HCT116 (cell line): ENCODE results near the gene UGT1A7. TPM values are rescaled to one million over a fixed set of nuclear protein-coding genes. Genes with fewer than 3 reads are reported as not detected.

Experiments used
- ATAC-seq: fragments of 200-7000 bp; cut with Tn5 transposase; 2 replicates; pipeline ENCODE4 v1.9.1; 2020; ENCODE audit warnings: mild to moderate bottlenecking, moderate library complexity
- BruUV-seq: library from RNA; stranded (reverse); fragments of 400-500 nt; replicated peaks from 2 replicates; lab custom pipeline; 2021; lab: Mats Ljungman, UMichigan
- CTCF ChIA-PET: fragments of 300-600 bp; sonication (Branson Sonifier 250); formaldehyde crosslinking; loops from one replicate; lab custom pipeline; 2021; ENCODE audit warnings: antibody characterized with exemption; lab: Charles Lee
- POLR2A ChIA-PET: fragments of 300-600, 350-600 bp; sonication (Branson Sonifier 250); formaldehyde crosslinking; loops from one replicate; lab custom pipeline; 2021; ENCODE audit warnings: antibody characterized with exemption; lab: Charles Lee
- RAD21 ChIA-PET, 2 experiments: fragments of 300-600 bp; sonication (Branson Sonifier 250); formaldehyde crosslinking; loops; one replicate each; lab custom pipeline; 2023; ENCODE audit warnings: low total read pairs in 2 of 2; ENCODE audit not compliant: uncharacterized antibody in 2 of 2, unreplicated experiment in 2 of 2, low non-redundant PET in 1 of 2; lab: Charles Lee
- DNase-seq: peaks from one replicate; pipeline ENCODE4 v3.0.0-alpha.2; 2010; ENCODE audit warnings: low read depth, low spot score
- H2AFZ ChIP-seq: fragments of 200-600 bp; shearing (Covaris generic), sonication (generic); 2 replicates; pipeline ENCODE4 v1.6.1; 2017; ENCODE audit warnings: low read depth, mixed run types, mixed read lengths, antibody characterized with exemption, low read length; ENCODE audit not compliant: poor library complexity, severe bottlenecking
- H3K27ac ChIP-seq: 2 replicates; pipeline ENCODE4 v1.5.1; 2012; ENCODE audit warnings: low read depth, low read length
- H3K27me3 ChIP-seq: fragments of 200-600 bp; sonication (generic); 2 replicates; pipeline ENCODE4 v1.6.1; 2016; ENCODE audit warnings: mixed run types, low read length, mixed read lengths; ENCODE audit not compliant: insufficient read depth
- H3K36me3 ChIP-seq, 2 experiments: fragments of 200-500 bp in 1 of 2; fragments of 200-600 bp in 1 of 2; sonication (Bioruptor generic) in 1 of 2; sonication (generic) in 1 of 2; 2 replicates each; pipeline versions ENCODE4 v1.5.1 to v1.6.1; 2014 to 2016; ENCODE audit warnings: low read length in 2 of 2, inconsistent platforms in 1 of 2, mixed read lengths in 1 of 2, mixed run types in 1 of 2; ENCODE audit not compliant: insufficient read depth in 2 of 2, control insufficient read depth in 1 of 2
- H3K4me1 ChIP-seq, 2 experiments: fragments of 200-600 bp in 1 of 2; sonication (generic) in 1 of 2; 2 replicates each; pipeline versions ENCODE4 v1.5.1 to v1.6.1; 2012 to 2017; ENCODE audit warnings: low read length in 2 of 2, inconsistent platforms in 1 of 2, mild to moderate bottlenecking in 1 of 2, mixed read lengths in 1 of 2, mixed run types in 1 of 2, moderate library complexity in 1 of 2; ENCODE audit not compliant: insufficient read depth in 2 of 2, control insufficient read depth in 1 of 2
- H3K4me2 ChIP-seq: fragments of 200-600 bp; sonication (generic); 2 replicates; pipeline ENCODE4 v1.6.1; 2017; ENCODE audit warnings: mixed run types, low read length, mixed read lengths
- H3K4me3 ChIP-seq, 2 experiments: fragments of 200-600 bp in 1 of 2; sonication (generic) in 1 of 2; replicated peaks in 1 of 2; 2 replicates each; pipeline ENCODE4 v1.5.1; 2011 to 2016; ENCODE audit warnings: low read length in 2 of 2, control low read depth in 1 of 2, low read depth in 1 of 2, mild to moderate bottlenecking in 1 of 2, mixed read lengths in 1 of 2, mixed run types in 1 of 2
- H3K79me2 ChIP-seq: fragments of 200-600 bp; sonication (generic); 2 replicates; pipeline ENCODE4 v1.6.1; 2017; ENCODE audit warnings: mild to moderate bottlenecking, mixed run types, low read length, moderate library complexity, mixed read lengths; ENCODE audit not compliant: insufficient read depth
- H3K9ac ChIP-seq: fragments of 200-600 bp; sonication (generic); 2 replicates; pipeline ENCODE4 v1.6.1; 2016; ENCODE audit warnings: low read length, mixed read lengths
- H3K9me2 ChIP-seq: fragments of 200-600 bp; sonication (generic), shearing (Covaris generic); 2 replicates; pipeline ENCODE4 v1.6.1; 2017; ENCODE audit warnings: mixed run types, mild to moderate bottlenecking, moderate library complexity; ENCODE audit not compliant: insufficient read depth
- H3K9me3 ChIP-seq, 2 experiments: fragments of 200-500 bp in 1 of 2; fragments of 200-600 bp in 1 of 2; sonication (Bioruptor generic) in 1 of 2; sonication (generic) in 1 of 2; 2 replicates each; pipeline ENCODE4 v1.6.1; 2014 to 2017; ENCODE audit warnings: low read length in 2 of 2, mixed read lengths in 2 of 2, inconsistent platforms in 1 of 2, low read depth in 1 of 2, mild to moderate bottlenecking in 1 of 2, mixed run types in 1 of 2, moderate library complexity in 1 of 2; ENCODE audit not compliant: control insufficient read depth in 1 of 2, insufficient read depth in 1 of 2
- H4K20me1 ChIP-seq: fragments of 200-600 bp; sonication (generic), shearing (Covaris generic); 2 replicates; pipeline ENCODE4 v1.6.1; 2017; ENCODE audit warnings: mixed run types, mild to moderate bottlenecking, moderate library complexity; ENCODE audit not compliant: insufficient read depth
- CEBPB ChIP-seq: IDR thresholded peaks from 2 replicates; pipeline ENCODE4 v1.6.1; 2012; ENCODE audit warnings: low read depth
- EGR1 ChIP-seq: IDR thresholded peaks from 2 replicates; pipeline ENCODE4 v1.6.1; 2012; ENCODE audit warnings: low read depth
- EZH2 ChIP-seq: fragments of 200-600 bp; sonication (generic); IDR thresholded peaks from 2 replicates; pipeline ENCODE4 v1.6.1; 2017; ENCODE audit warnings: antibody characterized with exemption, mixed run types
- EZH2phosphoT487 ChIP-seq: fragments of 200-600 bp; IDR thresholded peaks from 2 replicates; pipeline ENCODE4 v1.6.1; 2018; ENCODE audit warnings: antibody characterized with exemption, borderline replicate concordance
- FOSL1 ChIP-seq: IDR thresholded peaks from 2 replicates; pipeline ENCODE4 v1.6.1; 2012; ENCODE audit warnings: low read depth
- JUND ChIP-seq: IDR thresholded peaks from 2 replicates; pipeline ENCODE4 v1.6.1; 2012
- POLR2A ChIP-seq: IDR thresholded peaks from 2 replicates; pipeline ENCODE4 v1.7.0; 2011; ENCODE audit warnings: borderline replicate concordance; ENCODE audit not compliant: insufficient read depth, insufficient read length; ENCODE audit errors: extremely low read depth
- POLR2AphosphoS5 ChIP-seq: IDR thresholded peaks from 2 replicates; pipeline ENCODE4 v1.6.1; 2011; ENCODE audit warnings: mild to moderate bottlenecking, low read depth, low read length, moderate library complexity
- RAD21 ChIP-seq: IDR thresholded peaks from 2 replicates; pipeline ENCODE4 v1.6.1; 2012; ENCODE audit warnings: low read depth, mild to moderate bottlenecking
- SIN3A ChIP-seq: IDR thresholded peaks from 2 replicates; pipeline ENCODE4 v1.6.1; 2012; ENCODE audit warnings: low read depth
- SRF ChIP-seq: IDR thresholded peaks from 2 replicates; pipeline ENCODE4 v1.6.1; 2012; ENCODE audit warnings: low read depth
- TCF7L2 ChIP-seq: IDR thresholded peaks from 2 replicates; pipeline ENCODE4 v1.7.0; 2011; ENCODE audit warnings: borderline replicate concordance, inconsistent platforms; ENCODE audit not compliant: insufficient read depth, insufficient read length; ENCODE audit errors: extremely low read depth
- ZFX ChIP-seq: fragments of 450-650 bp; IDR thresholded peaks from 2 replicates; pipeline ENCODE4 v1.6.1; 2017
- ZNF274 ChIP-seq: fragments of 200-500 bp; sonication (Bioruptor generic); IDR thresholded peaks from 2 replicates; pipeline ENCODE4 v1.6.1; 2014; ENCODE audit warnings: mild to moderate bottlenecking, low read depth, low read length, inconsistent platforms
- intact Hi-C: fragments of 100-400 bp; cut with micrococcal nuclease; formaldehyde crosslinking; loops from 2 replicates; pipeline ENCODE4 v1.10.0; 2022
- total RNA-seq: library from RNA; stranded (reverse); gene quantifications from one replicate; pipeline ENCODE4 v1.2.1, GENCODE V29; 2021; ENCODE audit not compliant: unreplicated experiment
- TF ChIP-seq, protein P1 (sequence below): IDR thresholded peaks from 2 replicates; pipeline ENCODE4 v1.6.1; 2012
- TF ChIP-seq, protein P2 (sequence below), 3 experiments: fragments of 200-600 bp in 1 of 3; sonication (generic) in 1 of 3; IDR thresholded peaks in 2 of 3; conservative IDR thresholded peaks in 1 of 3; 2 replicates each; pipeline ENCODE4 v1.5.1; 2012 to 2017; ENCODE audit warnings: low read depth in 2 of 3, low read length in 2 of 3, antibody characterized with exemption in 1 of 3, borderline replicate concordance in 1 of 3, control low read depth in 1 of 3, mild to moderate bottlenecking in 1 of 3, mixed read lengths in 1 of 3, mixed run types in 1 of 3, moderate library complexity in 1 of 3; ENCODE audit not compliant: insufficient read depth in 1 of 3
- TF ChIP-seq, protein P3 (sequence below): IDR thresholded peaks from 2 replicates; pipeline ENCODE4 v1.6.1; 2011; ENCODE audit warnings: mild to moderate bottlenecking, low read length, moderate library complexity; ENCODE audit not compliant: insufficient replicate concordance; ENCODE audit errors: extremely low read depth

Gene UGT1A7
- total RNA-seq, 1 experiment from 2014 or later = not detected

DNA sequence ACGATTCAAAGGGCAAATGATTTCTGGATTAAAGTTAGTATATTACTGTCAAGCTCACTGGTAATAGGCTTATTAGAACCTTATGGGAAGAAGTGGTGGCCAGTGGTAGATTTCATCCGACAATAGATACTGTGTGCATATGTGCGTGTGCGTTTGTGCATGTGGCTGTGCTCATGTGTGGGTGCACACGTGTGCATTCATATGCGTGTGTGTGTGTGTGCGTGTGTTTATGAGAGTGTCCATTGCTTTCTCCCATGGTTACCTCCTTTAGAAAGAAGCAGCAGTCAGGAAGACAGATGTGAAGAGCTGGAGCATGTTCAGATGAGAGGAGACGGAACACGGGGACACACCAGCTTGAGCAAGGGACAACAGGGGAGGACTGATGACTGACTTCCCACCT, 87.6 kb downstream of the UGT1A7 start:
- no peaks in the 10 kb centered on the region for H3K9me2 ChIP-seq
- intact Hi-C loops = no loop called here
- no peak overlapping the region for H3K4me2 ChIP-seq
- H3K27ac ChIP-seq = no peak overlapping the region
- H4K20me1 ChIP-seq = no peaks in the 10 kb centered on the region
- ChIA-PET POLR2A (no interaction called here), RAD21 (no interaction called here), CTCF (no interaction called here)
- H2AFZ ChIP-seq = no peak overlapping the region
- no peak overlapping the region for H3K4me3 ChIP-seq
- H3K4me1 ChIP-seq = peaks cover 3 to 7% of the 10 kb centered on the region in 2 experiments; a peak in 2 of 4 replicates
- no peaks in the 10 kb centered on the region for H3K27me3 ChIP-seq
- no peaks in the 10 kb centered on the region for H3K9me3 ChIP-seq
- no peak for ATAC-seq
- TF ChIP-seq EZH2 (no peak), EGR1 (no peak), JUND (no peak), SRF (no peak), POLR2A (no peak), FOSL1 (no peak), RAD21 (no peak), POLR2AphosphoS5 (no peak), ZFX (no peak), EZH2phosphoT487 (no peak), SIN3A (no peak), CEBPB (no peak)
- TF ChIP-seq, protein P1, sequence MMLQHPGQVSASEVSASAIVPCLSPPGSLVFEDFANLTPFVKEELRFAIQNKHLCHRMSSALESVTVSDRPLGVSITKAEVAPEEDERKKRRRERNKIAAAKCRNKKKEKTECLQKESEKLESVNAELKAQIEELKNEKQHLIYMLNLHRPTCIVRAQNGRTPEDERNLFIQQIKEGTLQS = no peak
- no peak for DNase-seq
- H3K9ac ChIP-seq = no peak overlapping the region
- no peaks in the 10 kb centered on the region for H3K79me2 ChIP-seq
- BruUV-seq = no TSS peak
- no peaks in the 10 kb centered on the region for H3K36me3 ChIP-seq

DNA sequence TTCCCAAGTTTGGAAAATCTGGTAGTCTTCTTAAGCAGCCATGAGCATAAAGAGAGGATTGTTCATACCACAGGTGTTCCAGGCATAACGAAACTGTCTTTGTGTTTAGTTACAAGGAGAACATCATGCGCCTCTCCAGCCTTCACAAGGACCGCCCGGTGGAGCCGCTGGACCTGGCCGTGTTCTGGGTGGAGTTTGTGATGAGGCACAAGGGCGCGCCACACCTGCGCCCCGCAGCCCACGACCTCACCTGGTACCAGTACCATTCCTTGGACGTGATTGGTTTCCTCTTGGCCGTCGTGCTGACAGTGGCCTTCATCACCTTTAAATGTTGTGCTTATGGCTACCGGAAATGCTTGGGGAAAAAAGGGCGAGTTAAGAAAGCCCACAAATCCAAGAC, 90.5 kb downstream of the UGT1A7 start:
- H3K36me3 ChIP-seq = no peaks in the 10 kb centered on the region
- intact Hi-C loops = no loop called here
- no peak overlapping the region for H3K9ac ChIP-seq
- ChIA-PET RAD21 (no interaction called here), CTCF (no interaction called here), POLR2A (no interaction called here)
- H3K9me2 ChIP-seq = no peaks in the 10 kb centered on the region
- no peak overlapping the region for H3K4me2 ChIP-seq
- H3K27ac ChIP-seq = no peak overlapping the region
- no peaks in the 10 kb centered on the region for H3K27me3 ChIP-seq
- no peaks in the 10 kb centered on the region for H3K4me1 ChIP-seq
- no peaks in the 10 kb centered on the region for H4K20me1 ChIP-seq
- no peak for DNase-seq
- H3K9me3 ChIP-seq = no peaks in the 10 kb centered on the region
- no peak for ATAC-seq
- no peaks in the 10 kb centered on the region for H3K79me2 ChIP-seq
- no TSS peak for BruUV-seq
- H3K4me3 ChIP-seq = no peak overlapping the region
- H2AFZ ChIP-seq = no peak overlapping the region
- TF ChIP-seq, protein P2, sequence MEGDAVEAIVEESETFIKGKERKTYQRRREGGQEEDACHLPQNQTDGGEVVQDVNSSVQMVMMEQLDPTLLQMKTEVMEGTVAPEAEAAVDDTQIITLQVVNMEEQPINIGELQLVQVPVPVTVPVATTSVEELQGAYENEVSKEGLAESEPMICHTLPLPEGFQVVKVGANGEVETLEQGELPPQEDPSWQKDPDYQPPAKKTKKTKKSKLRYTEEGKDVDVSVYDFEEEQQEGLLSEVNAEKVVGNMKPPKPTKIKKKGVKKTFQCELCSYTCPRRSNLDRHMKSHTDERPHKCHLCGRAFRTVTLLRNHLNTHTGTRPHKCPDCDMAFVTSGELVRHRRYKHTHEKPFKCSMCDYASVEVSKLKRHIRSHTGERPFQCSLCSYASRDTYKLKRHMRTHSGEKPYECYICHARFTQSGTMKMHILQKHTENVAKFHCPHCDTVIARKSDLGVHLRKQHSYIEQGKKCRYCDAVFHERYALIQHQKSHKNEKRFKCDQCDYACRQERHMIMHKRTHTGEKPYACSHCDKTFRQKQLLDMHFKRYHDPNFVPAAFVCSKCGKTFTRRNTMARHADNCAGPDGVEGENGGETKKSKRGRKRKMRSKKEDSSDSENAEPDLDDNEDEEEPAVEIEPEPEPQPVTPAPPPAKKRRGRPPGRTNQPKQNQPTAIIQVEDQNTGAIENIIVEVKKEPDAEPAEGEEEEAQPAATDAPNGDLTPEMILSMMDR (IDR thresholded peaks at IDR 0.05 in 2 of 3, conservative IDR thresholded peaks at IDR 0.05 in 1 of 3; ENCODE audit: borderline replicate concordance in 1 of 3, insufficient read depth in 1 of 3, low read depth in 2 of 3, low read length in 2 of 3) = no peak
- TF ChIP-seq CEBPB (no peak), EGR1 (no peak), SRF (no peak), POLR2A (no peak), ZFX (no peak), ZNF274 (no peak), JUND (no peak), TCF7L2 (no peak), FOSL1 (no peak), POLR2AphosphoS5 (no peak), EZH2phosphoT487 (no peak)
- TF ChIP-seq, protein P3, sequence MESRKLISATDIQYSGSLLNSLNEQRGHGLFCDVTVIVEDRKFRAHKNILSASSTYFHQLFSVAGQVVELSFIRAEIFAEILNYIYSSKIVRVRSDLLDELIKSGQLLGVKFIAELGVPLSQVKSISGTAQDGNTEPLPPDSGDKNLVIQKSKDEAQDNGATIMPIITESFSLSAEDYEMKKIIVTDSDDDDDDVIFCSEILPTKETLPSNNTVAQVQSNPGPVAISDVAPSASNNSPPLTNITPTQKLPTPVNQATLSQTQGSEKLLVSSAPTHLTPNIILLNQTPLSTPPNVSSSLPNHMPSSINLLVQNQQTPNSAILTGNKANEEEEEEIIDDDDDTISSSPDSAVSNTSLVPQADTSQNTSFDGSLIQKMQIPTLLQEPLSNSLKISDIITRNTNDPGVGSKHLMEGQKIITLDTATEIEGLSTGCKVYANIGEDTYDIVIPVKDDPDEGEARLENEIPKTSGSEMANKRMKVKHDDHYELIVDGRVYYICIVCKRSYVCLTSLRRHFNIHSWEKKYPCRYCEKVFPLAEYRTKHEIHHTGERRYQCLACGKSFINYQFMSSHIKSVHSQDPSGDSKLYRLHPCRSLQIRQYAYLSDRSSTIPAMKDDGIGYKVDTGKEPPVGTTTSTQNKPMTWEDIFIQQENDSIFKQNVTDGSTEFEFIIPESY = no peak
- TF ChIP-seq, protein P1 = no peak
